ENCODE measurements around the gene TMEM63A.

Gene TMEM63A

GRCh38 chr1:225809842-225810578, 72.2 kb downstream of the TMEM63A start, which contains the start of gene EPHX1:
EPHX1 (plus strand) TSS chr1:225810124; CDS start chr1:225828730, 18,606 bp downstream.
- TF ChIP-seq CTCF (IDR thresholded peaks at IDR 0.05), result peak; percentile 53; the same call in 1 of the 2 replicates

- no peak for TF ChIP-seq CTCF (IDR thresholded peaks at IDR 0.05)
Observed at GRCh38 chr1:225808136-225808535, 74.0 kb downstream of the TMEM63A start.

GRCh38 chr1:225806249-225806648, 75.9 kb downstream of the TMEM63A start:
- no peak for TF ChIP-seq CTCF (IDR thresholded peaks at IDR 0.05)

Measured in LNCAP (cell line).